Measurements from ENCODE around the gene P2RX2.

DNA sequence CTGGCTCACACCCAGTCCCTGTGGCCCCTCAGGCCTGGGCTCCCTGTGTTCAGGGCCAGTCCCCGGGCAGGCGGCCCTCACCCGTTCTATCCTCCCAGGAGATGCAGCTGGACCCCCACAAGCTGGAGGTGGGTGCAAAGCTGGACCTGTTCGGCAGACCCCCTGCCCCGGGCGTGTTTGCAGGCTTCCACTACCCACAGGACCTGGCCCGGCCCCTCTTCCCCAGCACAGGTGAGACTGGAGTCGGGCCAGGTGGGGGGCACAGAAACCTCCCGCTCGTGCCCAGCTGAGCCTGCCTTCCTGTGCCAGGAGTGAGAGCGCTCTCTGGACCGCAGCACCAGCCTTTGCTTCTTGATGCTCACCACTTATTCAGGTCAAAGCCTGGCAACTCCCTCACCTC is 41.9 kb upstream of the P2RX2 start:
- TF ChIP-seq RAD21 (IDR thresholded peaks at IDR 0.05; ENCODE audit: low read depth) (no peak), YY1 (IDR thresholded peaks at IDR 0.05; ENCODE audit: low read depth) (no peak), ZBTB7A (IDR thresholded peaks at IDR 0.05; ENCODE audit: low read depth) (no peak), NFIC (IDR thresholded peaks at IDR 0.05) (no peak), CREB1 (IDR thresholded peaks at IDR 0.05; ENCODE audit: low read depth) (no peak), TAF1 (IDR thresholded peaks at IDR 0.05; ENCODE audit: low read depth) (no peak), TEAD4 (IDR thresholded peaks at IDR 0.05) (no peak)
- TF ChIP-seq, protein P1, sequence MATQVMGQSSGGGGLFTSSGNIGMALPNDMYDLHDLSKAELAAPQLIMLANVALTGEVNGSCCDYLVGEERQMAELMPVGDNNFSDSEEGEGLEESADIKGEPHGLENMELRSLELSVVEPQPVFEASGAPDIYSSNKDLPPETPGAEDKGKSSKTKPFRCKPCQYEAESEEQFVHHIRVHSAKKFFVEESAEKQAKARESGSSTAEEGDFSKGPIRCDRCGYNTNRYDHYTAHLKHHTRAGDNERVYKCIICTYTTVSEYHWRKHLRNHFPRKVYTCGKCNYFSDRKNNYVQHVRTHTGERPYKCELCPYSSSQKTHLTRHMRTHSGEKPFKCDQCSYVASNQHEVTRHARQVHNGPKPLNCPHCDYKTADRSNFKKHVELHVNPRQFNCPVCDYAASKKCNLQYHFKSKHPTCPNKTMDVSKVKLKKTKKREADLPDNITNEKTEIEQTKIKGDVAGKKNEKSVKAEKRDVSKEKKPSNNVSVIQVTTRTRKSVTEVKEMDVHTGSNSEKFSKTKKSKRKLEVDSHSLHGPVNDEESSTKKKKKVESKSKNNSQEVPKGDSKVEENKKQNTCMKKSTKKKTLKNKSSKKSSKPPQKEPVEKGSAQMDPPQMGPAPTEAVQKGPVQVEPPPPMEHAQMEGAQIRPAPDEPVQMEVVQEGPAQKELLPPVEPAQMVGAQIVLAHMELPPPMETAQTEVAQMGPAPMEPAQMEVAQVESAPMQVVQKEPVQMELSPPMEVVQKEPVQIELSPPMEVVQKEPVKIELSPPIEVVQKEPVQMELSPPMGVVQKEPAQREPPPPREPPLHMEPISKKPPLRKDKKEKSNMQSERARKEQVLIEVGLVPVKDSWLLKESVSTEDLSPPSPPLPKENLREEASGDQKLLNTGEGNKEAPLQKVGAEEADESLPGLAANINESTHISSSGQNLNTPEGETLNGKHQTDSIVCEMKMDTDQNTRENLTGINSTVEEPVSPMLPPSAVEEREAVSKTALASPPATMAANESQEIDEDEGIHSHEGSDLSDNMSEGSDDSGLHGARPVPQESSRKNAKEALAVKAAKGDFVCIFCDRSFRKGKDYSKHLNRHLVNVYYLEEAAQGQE (IDR thresholded peaks at IDR 0.05; ENCODE audit: low read depth): no peak

Measured in Ishikawa (cell line).